Neural cell (in vitro differentiated cells): ENCODE data around the gene CCNI.

Experiments
- EP300 ChIP-seq: fragments of 450-650 bp; conservative IDR thresholded peaks from 2 replicates; pipeline ENCODE4 v1.6.1; 2014; ENCODE audit warnings: antibody characterized with exemption, mild to moderate bottlenecking, moderate library complexity; ENCODE audit not compliant: poor library complexity, severe bottlenecking
- EZH2 ChIP-seq: fragments of 200-600, 300-800 bp; shearing (Covaris generic), sonication (generic); IDR thresholded peaks from 2 replicates; pipeline ENCODE4 v1.6.1; 2014; ENCODE audit warnings: antibody characterized with exemption, low read length, borderline replicate concordance, mild to moderate bottlenecking; ENCODE audit not compliant: insufficient read depth, poor library complexity, severe bottlenecking
- POLR2AphosphoS5 ChIP-seq: IDR thresholded peaks from 2 replicates; pipeline ENCODE4 v1.6.1; 2012
- TF ChIP-seq, protein P1 (sequence below): fragments of 450-650 bp; IDR thresholded peaks from 2 replicates; pipeline ENCODE4 v1.5.1; 2014; ENCODE audit warnings: antibody characterized with exemption, mild to moderate bottlenecking, moderate library complexity; ENCODE audit not compliant: poor library complexity, severe bottlenecking

DNA sequence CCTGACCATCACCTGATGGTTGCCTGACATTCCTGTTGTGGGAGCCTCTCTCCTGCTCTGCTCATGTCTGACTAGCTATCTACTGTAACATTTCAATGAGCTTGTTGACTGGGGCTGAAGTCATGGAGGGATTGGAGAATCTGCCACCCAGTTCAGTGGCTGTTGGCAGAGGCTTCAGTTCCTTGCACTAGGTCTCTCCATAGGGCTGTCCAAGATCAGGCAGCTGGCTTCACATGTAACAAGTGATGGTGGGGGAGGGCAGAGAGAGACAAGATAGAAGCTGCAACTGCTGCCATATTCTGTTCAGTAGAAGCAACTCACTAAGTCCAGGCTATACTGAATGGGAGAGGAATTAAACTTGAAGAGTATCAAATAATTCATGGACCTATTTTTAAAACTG, 14.1 kb upstream of the CCNI start:
- TF ChIP-seq, protein P1, sequence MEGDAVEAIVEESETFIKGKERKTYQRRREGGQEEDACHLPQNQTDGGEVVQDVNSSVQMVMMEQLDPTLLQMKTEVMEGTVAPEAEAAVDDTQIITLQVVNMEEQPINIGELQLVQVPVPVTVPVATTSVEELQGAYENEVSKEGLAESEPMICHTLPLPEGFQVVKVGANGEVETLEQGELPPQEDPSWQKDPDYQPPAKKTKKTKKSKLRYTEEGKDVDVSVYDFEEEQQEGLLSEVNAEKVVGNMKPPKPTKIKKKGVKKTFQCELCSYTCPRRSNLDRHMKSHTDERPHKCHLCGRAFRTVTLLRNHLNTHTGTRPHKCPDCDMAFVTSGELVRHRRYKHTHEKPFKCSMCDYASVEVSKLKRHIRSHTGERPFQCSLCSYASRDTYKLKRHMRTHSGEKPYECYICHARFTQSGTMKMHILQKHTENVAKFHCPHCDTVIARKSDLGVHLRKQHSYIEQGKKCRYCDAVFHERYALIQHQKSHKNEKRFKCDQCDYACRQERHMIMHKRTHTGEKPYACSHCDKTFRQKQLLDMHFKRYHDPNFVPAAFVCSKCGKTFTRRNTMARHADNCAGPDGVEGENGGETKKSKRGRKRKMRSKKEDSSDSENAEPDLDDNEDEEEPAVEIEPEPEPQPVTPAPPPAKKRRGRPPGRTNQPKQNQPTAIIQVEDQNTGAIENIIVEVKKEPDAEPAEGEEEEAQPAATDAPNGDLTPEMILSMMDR: no peak
- TF ChIP-seq POLR2AphosphoS5 (no peak), EZH2 (no peak), EP300 (no peak)
